MM.1S (cell line): Measurements from ENCODE around the gene SOX13.

Source experiments
- EZH2 ChIP-seq: fragments of 300-600 bp; sonication (generic); optimal IDR thresholded peaks from 2 replicates; pipeline ENCODE3; 2017; ENCODE audit warnings: low read depth, mild to moderate bottlenecking, antibody characterized with exemption, low read length, mixed read lengths
- TF ChIP-seq, protein P1 (sequence below): fragments of 300-600 bp; sonication (generic); IDR thresholded peaks from 2 replicates; pipeline ENCODE4 v1.5.1; 2016; ENCODE audit warnings: antibody characterized with exemption, low read length, mixed read lengths

DNA sequence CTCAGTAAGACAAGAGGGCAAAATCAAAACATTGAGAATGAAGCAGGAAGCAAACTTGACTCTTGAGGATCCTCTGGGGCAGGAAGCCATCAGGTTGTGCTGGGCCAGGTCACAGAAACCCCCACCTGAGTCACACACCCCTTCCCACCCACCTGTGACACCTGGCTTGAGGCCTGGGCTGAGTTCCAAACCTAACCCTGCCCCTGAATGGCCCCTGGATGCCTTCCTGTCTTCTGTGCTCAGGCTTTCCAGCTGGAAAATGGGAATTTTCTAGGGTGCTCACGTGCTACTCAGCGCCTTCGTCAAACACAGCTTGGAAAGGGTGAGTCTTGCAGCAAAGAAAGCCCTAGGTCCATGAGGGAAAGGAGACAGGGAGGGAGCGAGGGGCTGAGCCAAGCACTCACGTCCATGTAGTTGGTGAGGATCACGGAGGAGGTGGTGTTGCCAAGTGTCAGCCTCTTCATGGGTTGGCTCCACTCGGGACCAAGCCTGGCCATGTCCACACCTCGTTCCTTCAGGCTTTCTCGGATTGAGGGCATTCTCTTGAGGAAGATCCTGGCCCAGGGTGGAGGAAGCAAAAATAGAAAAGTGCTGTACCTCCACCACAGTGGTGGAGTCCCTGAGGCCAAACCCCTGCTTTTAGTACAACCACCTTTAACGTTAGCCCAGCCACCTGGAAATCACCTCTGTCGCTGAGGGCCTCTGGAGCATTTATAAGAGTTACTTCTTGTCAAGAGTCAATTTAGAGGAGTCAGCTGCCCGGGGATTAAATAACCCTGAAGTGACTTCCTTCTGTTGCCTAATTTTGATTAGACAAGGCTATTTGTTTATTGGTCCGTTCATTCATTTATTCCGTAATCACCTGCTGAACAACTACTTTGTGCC, 88.9 kb downstream of the SOX13 start:
- no peak for TF ChIP-seq EZH2
- TF ChIP-seq, protein P1, sequence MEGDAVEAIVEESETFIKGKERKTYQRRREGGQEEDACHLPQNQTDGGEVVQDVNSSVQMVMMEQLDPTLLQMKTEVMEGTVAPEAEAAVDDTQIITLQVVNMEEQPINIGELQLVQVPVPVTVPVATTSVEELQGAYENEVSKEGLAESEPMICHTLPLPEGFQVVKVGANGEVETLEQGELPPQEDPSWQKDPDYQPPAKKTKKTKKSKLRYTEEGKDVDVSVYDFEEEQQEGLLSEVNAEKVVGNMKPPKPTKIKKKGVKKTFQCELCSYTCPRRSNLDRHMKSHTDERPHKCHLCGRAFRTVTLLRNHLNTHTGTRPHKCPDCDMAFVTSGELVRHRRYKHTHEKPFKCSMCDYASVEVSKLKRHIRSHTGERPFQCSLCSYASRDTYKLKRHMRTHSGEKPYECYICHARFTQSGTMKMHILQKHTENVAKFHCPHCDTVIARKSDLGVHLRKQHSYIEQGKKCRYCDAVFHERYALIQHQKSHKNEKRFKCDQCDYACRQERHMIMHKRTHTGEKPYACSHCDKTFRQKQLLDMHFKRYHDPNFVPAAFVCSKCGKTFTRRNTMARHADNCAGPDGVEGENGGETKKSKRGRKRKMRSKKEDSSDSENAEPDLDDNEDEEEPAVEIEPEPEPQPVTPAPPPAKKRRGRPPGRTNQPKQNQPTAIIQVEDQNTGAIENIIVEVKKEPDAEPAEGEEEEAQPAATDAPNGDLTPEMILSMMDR = no peak
